HG03159 (cell line): Measurements from ENCODE around the gene APLN.
A peak's percentile ranks its signal among the peaks of the same experiment; 100 is the strongest.

Experiments used
- ATAC-seq: cut with Tn5 transposase; IDR thresholded peaks from one replicate; pipeline ENCODE4 v1.9.1; 2021; ENCODE audit warnings: mild to moderate bottlenecking, moderate library complexity; ENCODE audit not compliant: unreplicated experiment

Gene APLN

GRCh38 chrX:129642641-129643040 lies 12.1 kb downstream of the APLN start:
- no peak for ATAC-seq

- no peak for ATAC-seq
Measured at GRCh38 chrX:129641941-129642340, 12.8 kb downstream of the APLN start.

DNA sequence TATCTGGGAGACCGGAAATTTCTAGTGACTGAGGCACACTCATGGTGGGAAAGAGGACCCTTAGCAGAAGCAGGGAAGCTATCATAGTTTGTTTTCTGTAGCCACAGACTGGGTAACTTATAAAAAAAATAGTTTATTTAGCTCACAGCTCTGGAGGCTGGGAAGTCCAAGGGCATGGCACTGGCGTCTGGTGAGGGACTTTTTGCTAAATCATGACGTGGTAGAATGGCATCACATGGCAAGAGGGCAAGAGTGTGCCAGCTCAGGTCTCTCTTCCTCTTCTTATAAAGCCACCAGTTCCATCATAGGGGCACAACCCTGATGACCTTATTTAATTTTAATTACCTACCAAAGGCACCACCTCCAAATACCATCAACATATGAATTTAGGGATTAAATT lies 13.3 kb downstream of the APLN start:
- ATAC-seq = no peak

- ATAC-seq = no peak
Measured at GRCh38 chrX:129640737-129641136, 14.0 kb downstream of the APLN start.

GRCh38 chrX:129638917-129639316 lies 15.8 kb downstream of the APLN start:
- no peak for ATAC-seq

- peak; percentile 74 for ATAC-seq
Measured at GRCh38 chrX:129637217-129638109, 17.3 kb downstream of the APLN start.

DNA sequence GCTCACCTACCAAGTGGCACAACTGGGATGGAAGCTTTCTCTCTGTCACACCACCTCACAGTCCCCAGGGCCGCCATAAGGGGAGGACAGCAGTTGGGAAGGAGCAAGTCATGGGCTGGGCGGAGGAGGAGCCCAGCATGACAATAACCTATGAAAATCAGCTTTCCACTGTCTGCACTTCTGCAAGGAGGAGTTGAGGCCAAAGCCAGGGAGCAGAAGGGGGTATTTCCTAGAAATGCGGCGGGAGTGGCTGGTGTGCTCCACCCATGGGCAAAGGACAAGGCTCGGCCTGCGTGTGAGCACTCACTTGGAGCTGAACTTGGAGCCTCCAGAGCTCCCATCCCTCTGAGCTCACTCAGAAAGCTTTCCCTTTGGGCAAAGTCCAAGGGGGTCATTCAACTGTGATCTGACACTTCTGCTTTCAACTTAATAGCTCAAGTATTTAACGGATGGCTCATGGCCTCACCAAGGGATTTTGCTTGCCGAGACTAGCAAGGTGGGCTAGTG lies 18.5 kb downstream of the APLN start:
- ATAC-seq = no peak

DNA sequence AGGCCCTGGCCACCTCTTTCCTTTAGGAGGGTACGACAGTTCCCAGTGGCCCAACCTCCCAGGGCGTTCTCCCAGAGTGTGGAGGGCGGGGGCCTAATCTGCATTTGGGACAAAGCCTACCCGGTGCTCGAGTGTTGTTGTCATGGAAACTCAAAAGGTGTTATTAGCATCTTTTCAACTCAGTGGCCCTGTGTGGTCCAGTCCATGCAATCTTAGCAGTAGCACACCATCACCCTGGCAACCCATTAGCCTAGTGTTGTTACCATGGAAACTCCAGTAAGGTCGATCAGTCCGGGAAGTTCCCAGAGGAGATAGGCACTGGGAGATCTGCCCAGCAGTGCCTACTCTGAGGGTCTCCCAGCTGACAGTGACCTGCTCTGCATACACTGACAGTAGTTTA lies 20.2 kb downstream of the APLN start:
- ATAC-seq = no peak

DNA sequence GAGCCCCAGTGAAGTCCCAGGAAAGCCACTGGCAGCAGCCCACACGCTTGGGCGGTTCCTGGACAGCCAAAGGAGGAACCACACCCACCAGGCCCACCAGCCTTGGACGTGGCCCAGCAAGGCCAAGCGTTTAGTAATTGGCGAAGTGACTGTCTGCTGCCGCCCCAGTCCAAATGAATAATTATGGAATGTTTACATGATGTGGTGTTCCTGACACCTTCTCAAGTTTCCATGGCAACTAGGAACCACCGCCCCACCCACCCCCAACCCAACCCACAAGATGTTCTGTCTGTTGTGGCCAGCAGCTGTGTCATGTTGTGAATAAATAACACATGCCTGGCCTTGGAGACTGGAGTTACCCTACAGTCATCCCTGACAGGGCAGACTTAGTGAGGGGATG lies 22.3 kb downstream of the APLN start:
- no peak for ATAC-seq

DNA sequence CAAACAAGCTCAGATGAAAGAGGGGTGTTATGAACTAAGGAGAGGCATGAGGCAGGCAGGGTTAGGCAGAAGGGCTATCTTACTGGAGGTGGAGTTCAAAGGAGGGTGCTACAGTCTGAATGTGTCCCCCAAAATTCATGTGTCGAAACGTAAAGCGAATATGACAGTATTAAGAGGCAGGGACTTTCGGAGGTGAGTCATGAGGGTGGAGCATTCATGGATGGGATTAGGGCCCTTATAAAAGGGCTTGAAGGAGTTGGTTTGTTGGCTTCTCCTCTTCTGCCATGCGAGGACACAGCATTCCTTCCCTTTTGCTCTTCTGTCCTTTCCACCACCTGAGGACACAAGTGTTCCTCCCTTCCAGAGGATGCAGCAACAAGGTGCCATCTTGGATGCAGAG lies 22.9 kb downstream of the APLN start:
- no peak for ATAC-seq

DNA sequence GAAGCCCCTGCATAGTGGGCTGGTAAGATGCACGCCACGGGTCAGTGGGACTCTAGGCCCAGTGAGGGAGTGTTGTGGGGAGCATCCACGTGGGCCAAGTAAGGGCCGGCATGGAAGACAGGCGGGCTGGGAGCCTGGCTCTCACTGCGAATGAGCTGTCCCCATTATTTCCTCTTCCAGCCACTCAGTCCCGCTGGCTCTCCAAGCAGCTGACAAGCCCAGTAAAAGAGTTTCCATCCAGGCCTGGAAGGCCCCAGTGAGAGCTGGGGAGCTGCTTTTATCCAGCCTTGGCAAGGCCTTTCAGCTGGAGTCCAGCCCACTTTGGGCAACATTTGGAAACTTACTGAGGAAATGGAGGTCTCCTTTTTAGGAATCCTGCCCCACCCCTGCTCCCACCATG lies 24.9 kb downstream of the APLN start:
- no peak for ATAC-seq

GRCh38 chrX:129626026-129626425 lies 28.7 kb downstream of the APLN start:
- ATAC-seq = no peak

GRCh38 chrX:129622757-129623301 lies 31.9 kb downstream of the APLN start:
- ATAC-seq = no peak

GRCh38 chrX:129618997-129619396 lies 35.8 kb downstream of the APLN start:
- no peak for ATAC-seq

DNA sequence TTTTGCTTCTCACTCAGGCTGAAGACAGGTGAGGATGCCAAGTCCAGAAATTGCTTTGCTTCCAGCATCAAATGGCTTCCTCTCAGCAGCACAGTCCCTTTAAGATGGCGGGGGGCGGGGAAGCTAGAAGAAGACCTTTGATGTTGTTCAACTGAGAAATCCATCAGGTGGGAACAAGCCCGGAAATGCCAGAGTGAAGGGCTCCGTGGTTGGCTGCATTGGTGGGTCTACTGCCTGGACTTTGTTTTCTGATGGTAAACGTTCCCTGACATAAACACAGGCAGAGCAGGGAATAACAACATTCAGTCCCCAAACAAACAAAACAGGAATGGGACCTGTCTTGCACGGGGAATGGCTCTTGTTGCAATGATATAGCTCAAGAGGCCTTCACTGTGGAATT lies 37.3 kb downstream of the APLN start:
- no peak for ATAC-seq

GRCh38 chrX:129614481-129615255 lies 40.1 kb downstream of the APLN start:
- ATAC-seq = no peak

DNA sequence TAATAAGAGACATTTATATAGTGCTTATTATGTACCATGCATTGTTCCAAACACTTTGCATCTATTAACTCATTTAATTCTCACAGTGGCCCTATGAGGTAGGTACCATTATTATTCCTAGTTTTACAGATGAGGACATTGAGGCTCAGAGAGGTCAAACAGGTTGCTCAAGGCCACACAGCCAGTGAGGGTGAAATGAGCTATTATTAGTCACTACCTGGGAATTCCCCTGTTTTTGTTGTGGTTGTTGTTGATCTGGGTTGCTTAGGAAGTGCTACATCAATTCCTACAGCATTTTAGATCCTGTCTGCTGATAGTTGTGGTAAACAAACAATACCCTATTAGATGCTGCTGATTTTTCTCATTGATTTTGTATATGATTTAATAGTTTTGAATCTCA lies 41.2 kb downstream of the APLN start:
- ATAC-seq = no peak

- no peak for ATAC-seq
Measured at GRCh38 chrX:129612396-129612795, 42.4 kb downstream of the APLN start.

- ATAC-seq = no peak
Measured at GRCh38 chrX:129609395-129609794, 45.4 kb downstream of the APLN start.

DNA sequence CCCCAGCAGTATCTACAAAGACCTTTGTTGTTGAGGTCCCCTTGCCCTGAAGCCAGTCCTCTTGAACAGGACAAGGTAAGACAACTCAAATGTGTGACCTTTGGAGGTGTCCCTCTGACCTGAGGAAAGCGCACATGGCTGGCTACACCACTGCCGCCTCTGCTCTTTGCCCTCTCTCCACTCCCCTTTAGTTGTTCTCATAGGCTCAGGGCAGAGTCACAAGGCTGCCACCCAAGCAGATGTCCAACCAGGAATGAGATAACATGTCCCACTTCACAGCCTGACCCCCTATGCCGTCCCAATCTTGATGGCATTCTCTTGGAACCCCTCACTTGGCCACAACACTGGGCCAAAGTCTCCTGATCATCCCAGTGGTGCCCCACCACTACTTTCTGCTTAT lies 46.3 kb downstream of the APLN start:
- ATAC-seq = no peak

GRCh38 chrX:129606918-129607317 lies 47.8 kb downstream of the APLN start:
- no peak for ATAC-seq

DNA sequence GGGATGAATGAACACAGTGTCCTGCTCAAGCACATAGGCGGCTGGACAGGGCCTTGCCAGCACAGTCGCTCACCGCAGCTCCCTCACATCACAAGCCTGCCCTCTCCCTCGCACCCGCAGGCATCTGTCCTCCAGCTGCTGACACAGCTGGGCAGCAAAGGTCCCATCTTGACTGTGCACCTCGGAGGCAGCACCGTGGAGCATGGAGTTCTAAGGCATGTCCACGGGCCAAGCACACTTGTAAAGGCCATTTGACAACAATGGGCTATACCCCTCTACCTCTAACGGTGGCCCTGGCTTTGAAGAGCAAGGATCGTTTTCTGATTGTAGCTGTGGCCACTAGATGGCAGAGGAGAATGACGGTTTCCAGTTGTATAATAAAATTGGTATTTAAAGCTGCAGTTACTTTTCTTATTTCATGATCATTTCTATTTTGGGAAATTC lies 53.8 kb downstream of the APLN start:
- peak; percentile 45 for ATAC-seq
